ENCODE data around the gene RAD51B.

GRCh38 chr14:68014771-68015170 lies 195.2 kb downstream of the RAD51B start:
- TF ChIP-seq POLR2AphosphoS5 (IDR thresholded peaks at IDR 0.05) (no peak), EP300 (IDR thresholded peaks at IDR 0.05) (no peak)
